Stimulated activated CD4-positive, alpha-beta T cell treated with anti-CD3 and anti-CD28 coated beads, Interleukin-2, amount 100 ng/mL, for 24 hours (primary cell): Measurements from ENCODE around the gene SLC11A1.

ENCODE experiments used
- DNase-seq, 2 donors: peaks; one replicate each; pipeline ENCODE4 v3.0.0-alpha.2; 2020

SLC11A1 gene, protein sequence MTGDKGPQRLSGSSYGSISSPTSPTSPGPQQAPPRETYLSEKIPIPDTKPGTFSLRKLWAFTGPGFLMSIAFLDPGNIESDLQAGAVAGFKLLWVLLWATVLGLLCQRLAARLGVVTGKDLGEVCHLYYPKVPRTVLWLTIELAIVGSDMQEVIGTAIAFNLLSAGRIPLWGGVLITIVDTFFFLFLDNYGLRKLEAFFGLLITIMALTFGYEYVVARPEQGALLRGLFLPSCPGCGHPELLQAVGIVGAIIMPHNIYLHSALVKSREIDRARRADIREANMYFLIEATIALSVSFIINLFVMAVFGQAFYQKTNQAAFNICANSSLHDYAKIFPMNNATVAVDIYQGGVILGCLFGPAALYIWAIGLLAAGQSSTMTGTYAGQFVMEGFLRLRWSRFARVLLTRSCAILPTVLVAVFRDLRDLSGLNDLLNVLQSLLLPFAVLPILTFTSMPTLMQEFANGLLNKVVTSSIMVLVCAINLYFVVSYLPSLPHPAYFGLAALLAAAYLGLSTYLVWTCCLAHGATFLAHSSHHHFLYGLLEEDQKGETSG

DNA sequence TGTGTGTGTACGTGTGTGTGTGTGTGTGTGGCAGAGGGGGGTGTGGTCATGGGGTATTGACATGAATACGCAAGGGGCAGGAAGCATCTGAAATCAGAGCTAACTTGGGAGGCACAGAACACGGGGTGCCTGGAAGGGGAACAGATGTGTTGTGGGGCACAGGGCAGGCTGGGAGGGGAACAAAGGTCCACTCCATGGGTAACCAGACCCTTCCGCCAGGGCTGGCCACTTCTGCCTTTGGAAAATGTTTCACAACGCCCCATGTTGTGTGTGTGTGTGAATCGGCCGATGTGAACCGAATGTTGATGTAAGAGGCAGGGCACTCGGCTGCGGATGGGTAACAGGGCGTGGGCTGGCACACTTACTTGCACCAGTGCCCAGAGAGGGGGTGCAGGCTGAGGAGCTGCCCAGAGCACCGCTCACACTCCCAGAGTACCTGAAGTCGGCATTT lies at the start of gene SLC11A1:
SLC11A1 (plus strand) TSS at position 358 of the 451 bp plus-strand sequence. CDS start 96 bp downstream, outside the sequence.
- DNase-seq = no peak

DNA sequence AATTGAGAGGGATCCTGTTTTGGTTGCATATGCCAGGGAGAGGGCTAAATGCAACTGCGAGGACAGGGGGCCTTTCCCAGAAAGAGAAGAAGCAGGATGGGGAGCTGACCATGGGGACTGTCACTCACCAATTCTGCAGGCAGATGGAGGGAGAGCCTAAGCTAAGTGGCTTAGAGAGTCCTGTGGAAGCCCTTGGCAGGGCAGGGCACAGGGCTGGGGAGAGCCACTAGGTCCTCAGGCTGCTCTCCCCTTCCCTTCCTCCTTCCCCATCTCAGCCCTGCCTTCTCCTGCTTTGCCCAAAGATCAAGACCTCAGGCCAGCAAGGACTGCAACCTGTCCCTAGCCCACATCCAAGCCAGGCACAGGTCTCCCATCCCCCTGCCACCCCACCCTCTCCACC lies 49.8 kb upstream of the SLC11A1 start:
- DNase-seq = no peak

GRCh38 chr2:218332920-218333645 lies 49.0 kb upstream of the SLC11A1 start:
- no peak for DNase-seq

DNA sequence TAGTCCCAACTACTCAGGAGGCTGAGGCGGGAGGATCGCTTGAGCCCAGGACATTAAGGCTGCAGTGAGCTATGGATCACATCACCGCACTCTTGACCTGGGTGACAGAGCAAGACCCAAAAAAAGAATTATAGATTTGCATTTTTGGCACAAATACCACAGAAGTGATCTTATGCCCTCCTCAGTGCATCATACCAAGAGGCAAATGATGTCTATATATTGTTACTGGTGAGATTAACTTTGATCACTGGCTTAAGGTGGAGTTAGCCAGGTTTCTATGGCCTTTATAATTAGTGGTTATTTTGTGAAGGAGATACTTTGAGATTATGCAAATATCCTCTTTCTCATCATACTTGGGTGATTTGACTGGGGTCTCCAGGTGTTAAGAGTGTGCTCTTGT lies 47.5 kb upstream of the SLC11A1 start:
- no peak for DNase-seq

- DNase-seq = no peak
These were observed 41.4 kb upstream of the SLC11A1 start for GRCh38 chr2:218340656-218341055.

GRCh38 chr2:218341381-218341780 lies 40.7 kb upstream of the SLC11A1 start:
- no peak for DNase-seq

GRCh38 chr2:218342837-218343236 lies 39.2 kb upstream of the SLC11A1 start:
- DNase-seq = no peak

GRCh38 chr2:218343591-218343990 lies 38.5 kb upstream of the SLC11A1 start:
- no peak for DNase-seq

DNA sequence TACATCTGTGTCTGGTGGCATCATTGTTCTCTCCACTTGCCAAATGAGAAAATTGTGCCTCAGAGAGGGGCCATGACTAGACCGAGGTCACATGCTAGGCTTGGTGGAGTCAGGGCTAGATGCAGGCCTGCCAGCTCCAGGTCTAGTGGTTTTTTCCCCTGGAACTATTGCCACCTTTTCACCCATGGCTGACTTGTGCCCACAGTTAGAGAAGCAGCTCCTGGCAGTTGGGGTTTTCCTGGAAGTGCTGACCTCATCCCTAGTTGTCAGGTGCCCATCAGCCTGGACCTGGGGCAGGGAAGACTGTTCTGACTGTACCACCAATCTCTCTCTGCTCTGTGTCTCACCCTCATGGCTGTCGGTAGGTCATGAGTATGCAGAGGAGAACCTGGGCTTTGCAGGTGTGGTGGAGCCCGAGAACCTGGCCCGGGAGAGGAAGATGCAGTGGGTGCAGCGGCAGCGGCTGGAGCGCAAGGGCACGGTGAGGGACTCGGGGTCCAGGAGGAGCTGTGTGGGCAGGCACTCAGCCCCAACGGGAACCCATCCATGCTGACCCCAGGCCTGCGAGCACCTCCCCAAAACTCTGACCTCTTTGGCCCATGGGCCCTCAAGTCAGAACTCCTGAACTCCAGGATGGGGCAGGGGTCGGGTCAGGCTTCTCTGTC lies 37.9 kb upstream of the SLC11A1 start:
- no peak for DNase-seq

DNA sequence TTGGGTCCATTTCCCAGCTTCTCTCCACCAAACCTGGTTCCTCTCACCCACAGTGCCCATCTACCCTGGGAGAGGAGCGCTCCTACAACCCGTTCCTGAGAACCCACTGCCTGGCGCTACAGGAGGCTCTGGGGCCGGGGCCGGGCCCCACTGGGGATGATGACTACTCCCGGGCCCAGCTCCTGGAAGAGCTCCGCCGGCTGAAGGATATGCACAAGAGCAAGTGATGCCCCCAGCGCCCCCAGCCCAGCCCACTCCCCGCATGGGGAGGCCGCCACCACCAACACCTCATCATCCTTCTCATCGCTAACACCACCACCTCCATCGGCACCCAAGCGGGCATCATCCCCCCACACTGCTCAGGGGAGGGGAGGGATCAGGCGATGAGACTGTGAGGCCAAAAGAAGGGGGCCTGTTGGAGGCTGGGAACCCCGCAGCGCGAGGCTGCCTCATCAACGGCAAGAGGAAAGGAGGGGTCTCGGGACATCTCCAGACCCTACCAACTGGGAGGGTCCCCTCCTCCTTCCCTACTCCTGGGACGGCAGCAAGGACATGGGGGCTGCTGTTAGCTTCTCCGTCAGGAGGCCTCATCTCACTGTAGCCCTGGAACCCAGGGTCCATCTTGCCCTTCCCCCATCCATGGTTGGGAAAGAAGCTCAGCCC lies 37.2 kb upstream of the SLC11A1 start:
- no peak for DNase-seq

GRCh38 chr2:218345491-218346236 lies 36.4 kb upstream of the SLC11A1 start:
- no peak for DNase-seq

GRCh38 chr2:218347172-218347571 lies 34.9 kb upstream of the SLC11A1 start:
- DNase-seq = no peak

DNA sequence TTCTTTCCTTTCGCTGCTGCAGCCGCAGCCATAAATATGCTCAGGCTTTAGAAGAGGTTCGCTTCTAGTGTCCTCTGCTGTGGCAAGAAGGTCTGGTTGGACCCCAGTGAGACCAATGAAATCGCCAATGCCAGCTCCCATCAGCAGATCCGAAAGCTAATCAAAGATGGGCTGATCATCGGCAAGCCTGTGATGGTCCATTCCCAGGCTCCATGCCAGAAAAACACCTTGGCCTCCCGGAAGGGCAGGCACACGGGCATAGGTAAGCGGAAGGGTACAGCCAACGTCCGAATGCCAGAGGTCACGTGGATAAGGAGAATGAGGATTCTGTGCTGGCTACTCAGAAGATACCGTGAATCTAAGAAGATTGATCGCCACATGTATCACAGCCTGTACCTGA lies 28.0 kb upstream of the SLC11A1 start:
- DNase-seq = no peak

DNA sequence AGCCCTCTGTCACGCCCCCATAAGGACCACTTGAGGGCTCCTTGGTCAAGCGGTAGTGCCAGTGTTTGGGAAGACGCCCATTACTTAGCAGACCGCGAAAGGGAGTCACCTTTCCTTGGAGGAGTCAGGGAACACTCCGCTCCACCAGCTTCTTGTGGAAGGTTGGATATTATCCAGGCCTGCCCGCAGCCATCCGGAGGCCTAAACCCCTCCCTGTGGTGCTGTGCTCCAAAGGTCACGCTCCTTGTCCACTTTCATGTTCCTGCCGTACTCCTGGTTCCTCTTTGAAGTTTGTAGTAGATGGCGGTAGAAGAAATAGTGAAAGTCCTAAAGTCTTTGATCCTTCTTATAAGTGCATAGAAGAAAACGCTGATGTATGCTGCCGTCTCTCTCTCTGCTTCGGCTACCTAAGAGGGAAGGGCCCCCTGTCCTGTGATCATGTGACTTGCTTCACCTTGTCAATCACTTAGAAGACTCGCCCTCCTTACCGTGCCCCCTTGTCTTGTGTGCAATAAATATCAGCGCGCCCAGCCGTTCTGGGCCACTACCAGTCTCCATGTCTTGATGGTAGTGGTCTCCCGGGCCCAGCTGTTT lies 27.1 kb upstream of the SLC11A1 start:
- no peak for DNase-seq

DNA sequence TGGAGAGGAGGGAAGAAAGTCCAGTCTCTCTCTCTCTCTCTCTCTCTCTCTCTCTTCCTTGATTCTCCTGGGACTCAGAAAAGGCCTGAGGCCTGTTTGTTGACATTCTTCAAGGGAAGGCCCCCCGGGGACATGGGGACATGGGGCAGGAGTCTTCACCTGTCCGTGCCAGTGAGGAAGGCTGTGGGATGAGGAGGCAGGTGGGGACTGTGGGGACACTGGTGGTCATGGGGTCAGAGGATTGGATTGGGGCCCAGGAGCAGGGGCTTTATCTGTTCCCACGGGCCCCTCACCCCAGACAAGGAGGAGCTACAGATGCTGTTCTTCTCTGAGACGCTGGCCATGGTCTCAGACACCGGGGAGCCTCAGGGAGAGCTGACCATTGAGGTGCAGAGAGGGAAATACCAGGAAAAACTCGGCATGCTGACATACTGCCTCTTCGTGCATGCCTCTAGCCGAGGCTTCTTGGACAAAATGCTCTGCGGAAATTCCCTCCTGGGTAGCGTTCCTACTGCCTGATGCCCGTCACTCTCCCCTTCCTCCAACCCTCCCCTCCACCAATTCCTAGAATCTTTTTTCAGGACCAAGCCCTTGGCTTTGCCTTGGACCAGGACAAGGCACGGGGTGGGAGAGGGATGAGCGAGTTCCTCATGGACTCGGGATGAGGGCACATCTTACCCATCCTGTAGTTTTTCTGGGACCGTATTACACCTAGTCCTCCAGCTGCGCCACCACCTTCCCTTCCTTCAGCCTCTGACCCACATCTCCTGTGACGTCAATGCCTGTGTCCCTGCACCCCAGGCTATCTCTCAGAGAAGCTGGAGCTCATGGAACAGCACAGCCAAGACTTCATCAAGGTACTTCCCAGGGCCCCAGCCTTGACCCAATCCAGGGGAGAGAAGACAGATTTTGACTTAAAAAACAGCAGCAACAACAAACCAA lies 24.6 kb upstream of the SLC11A1 start:
- no peak for DNase-seq

- no peak for DNase-seq
These were observed 21.6 kb upstream of the SLC11A1 start for GRCh38 chr2:218360453-218360852.

GRCh38 chr2:218362606-218363005 lies 19.5 kb upstream of the SLC11A1 start:
- no peak for DNase-seq

DNA sequence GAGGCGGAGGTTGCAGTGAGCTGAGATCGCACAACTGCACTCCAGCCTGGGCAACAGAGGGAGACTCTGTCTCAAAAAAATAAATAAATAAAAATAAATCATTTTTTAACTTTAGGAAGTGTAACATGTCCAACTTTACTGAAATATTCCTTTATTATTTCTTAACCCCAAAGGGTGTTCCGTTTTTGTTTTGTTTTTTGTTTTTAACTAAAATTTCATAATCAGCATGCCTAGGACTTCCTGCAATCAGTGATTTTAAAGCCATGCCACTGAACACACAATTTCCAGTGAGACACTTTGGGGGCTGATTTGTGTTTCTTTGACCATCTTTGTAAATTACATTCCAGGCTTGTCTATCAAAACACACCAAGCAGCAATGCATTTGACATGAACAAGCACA lies 18.3 kb upstream of the SLC11A1 start:
- no peak for DNase-seq

GRCh38 chr2:218364196-218364595 lies 17.9 kb upstream of the SLC11A1 start:
- DNase-seq = no peak

GRCh38 chr2:218366621-218367414 lies 15.3 kb upstream of the SLC11A1 start:
- DNase-seq = no peak
